OCI-LY3 (cell line): Measurements from ENCODE around the gene XKRX.

Experiments used
- CTCF ChIP-seq: fragments of 200-600, 300-600 bp; sonication (generic); IDR thresholded peaks from 2 replicates; pipeline ENCODE4 v1.5.1; 2014; ENCODE audit warnings: antibody characterized with exemption, low read length, low read depth
- EZH2phosphoT487 ChIP-seq: fragments of 200-600 bp; shearing (Covaris generic); IDR thresholded peaks from 2 replicates; pipeline ENCODE4 v1.6.1; 2018; ENCODE audit warnings: antibody characterized with exemption, mixed run types, low read depth

- TF ChIP-seq CTCF, result no peak
- no peak for TF ChIP-seq EZH2phosphoT487
Measured at GRCh38 chrX:100911731-100912130, 17.0 kb downstream of the XKRX start.
